ENCODE measurements around the gene ZNF296. TPM values are rescaled to one million over a fixed set of nuclear protein-coding genes. Genes with fewer than 3 reads are reported as not detected.

The ZNF296 gene
- total RNA-seq, 1 donor from 2014 or later = under 0.01 TPM

DNA sequence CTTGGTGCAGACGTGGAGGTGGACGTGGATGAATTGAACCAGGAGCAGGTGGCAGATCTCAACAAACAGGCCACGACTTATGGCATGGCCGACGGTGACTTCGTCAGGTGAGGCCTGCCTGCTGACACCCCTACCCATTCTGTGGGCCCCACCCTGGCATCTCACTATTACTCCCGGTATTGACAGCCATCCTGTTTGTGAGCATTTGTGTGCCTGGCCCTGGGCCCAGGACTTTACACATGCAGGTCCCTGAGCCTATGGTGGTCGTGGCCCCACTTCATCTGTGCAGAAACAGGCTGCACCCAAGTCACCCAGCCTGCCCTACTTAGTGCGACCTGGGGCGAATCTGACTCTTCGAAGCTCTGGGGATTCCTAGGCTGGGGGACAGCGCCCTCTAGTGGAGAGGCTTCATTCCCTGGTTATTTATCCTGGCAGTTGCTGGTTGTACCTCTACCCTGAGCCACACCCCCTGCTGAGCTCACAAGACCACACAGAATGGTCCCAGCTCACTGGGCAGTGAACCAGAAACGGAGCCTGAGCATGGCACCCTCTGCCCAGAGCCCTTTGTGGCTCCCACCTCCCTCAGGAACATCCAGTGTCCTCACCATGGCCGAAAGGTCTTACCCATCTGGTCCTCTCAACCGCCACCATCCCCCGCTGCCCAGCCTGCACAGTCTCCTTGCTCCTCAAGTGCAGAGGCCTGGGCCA, 16.9 kb downstream of the ZNF296 start:
- peak; percentile 79 to 88 for DNase-seq (ENCODE audit: low read depth in 2 of 2)

DNA sequence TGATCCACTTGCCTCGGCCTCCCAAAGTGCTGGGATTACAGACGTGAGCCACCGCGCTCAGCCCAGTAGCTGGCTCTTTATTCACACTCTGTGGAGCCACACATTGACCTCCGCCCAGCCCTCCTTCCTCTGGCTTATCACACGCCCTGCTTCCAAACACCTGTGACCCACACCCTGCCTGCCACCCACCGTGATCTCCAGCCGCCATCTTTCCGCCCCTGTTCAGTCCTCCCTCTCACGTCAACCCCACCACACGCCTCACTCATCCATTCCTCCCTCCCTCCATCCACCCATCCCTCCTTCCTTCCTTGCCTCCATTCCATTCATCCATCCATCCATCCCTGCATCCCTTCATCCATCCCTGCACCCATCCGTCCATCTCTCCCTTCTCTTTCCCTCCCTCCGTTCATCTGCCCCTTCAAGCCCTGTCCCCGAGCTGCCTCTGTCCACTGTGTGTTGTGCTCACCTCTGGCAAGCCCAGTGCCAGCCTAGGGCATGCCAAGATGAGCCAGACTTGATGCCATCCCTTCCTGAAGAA, 17.6 kb downstream of the ZNF296 start:
- no peak for DNase-seq (ENCODE audit: low read depth in 2 of 2)

DNA sequence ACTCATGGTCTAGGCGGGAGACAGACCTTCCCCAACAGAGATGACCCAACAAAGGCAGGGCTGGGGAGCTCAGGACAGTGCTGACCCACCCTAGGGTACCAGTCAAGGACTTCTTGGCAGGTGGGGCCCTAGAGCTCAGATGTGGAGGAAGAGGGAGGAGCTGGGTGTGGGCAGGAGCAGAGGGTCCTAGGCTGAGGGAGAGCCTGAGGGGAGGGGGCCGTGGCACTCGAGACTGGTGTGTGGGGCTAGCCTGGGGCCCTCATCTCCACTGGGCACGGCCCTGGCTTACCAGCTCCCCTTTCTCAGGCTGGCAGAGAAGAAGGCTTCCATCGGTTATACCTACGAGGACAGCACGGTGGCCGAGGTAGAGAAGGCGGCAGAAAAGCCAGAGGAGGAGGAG, 18.8 kb downstream of the ZNF296 start:
- no peak for DNase-seq (ENCODE audit: low read depth in 2 of 2)

DNA sequence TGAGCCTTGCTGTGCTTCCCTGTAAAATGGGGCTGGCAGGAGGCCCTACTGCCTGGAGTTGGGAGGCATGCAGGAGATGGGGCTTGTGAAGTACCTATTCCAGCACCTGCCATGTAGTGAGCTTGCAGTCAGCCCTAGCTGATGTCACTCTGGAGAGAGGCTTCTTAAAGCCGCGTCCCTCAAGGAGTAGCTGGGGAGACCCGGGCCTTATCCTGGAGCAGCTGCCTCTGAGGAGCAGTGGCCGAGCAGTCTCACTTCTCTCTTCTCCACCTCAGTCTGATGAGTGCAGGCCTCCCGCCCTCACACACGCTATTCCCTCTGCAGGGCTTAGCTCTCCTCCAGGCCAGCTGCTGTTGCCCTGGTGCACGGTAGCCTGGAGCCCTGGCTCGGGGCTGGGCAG, 19.4 kb downstream of the ZNF296 start:
- no peak for DNase-seq (ENCODE audit: low read depth in 2 of 2)

DNA sequence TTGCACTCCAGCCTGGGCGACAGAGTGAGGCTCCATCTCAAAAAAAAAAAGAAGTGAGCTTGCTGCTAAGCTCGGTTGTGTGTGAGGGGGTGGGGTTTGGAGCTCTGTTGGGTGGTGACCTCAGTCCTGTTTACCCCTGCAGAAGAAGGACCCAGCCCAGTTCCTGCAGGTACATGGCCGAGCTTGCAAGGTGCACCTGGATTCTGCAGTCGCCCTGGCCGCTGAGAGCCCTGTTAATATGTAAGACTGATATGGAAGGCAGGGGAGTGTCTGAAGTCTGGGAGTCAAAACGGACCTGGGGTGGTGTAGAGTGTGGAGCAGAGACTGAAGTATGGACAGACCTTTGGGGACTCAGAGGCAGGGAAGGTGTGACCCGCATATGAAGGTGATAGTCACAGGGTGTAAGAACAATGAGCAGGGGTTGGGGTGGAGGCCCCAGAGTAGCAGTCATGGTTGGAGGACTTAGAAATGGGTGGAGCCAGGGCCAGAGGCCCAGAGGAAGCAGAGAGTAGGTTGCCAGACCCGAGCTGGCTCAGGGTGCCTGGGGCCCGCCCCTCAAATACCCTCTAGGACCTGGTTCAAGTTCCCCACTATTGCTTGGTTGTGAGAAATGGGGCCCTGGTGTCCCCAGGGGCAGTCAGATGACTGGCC, 24.2 kb downstream of the ZNF296 start:
- no peak for DNase-seq (ENCODE audit: low read depth in 2 of 2)

DNA sequence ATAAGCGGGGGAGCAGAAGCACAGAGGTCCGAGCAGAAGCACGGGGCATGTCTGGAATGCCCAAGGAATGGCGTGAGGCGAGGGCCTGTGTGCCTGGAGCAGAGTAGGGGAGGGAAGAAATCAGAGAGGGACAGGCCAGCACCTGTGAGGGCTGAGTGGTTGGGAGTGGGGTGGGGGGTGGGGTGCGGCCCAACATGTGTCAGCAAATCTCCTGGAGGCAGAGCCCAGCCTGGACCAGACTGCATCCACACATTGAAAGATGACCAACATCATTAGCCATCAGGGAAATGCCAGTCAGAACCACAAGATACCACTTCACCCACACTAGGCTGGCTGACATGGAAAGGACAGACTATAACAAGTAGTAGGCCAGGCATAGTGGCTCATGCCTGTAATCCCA, 26.2 kb downstream of the ZNF296 start:
- DNase-seq (ENCODE audit: low read depth in 2 of 2) = no peak

DNA sequence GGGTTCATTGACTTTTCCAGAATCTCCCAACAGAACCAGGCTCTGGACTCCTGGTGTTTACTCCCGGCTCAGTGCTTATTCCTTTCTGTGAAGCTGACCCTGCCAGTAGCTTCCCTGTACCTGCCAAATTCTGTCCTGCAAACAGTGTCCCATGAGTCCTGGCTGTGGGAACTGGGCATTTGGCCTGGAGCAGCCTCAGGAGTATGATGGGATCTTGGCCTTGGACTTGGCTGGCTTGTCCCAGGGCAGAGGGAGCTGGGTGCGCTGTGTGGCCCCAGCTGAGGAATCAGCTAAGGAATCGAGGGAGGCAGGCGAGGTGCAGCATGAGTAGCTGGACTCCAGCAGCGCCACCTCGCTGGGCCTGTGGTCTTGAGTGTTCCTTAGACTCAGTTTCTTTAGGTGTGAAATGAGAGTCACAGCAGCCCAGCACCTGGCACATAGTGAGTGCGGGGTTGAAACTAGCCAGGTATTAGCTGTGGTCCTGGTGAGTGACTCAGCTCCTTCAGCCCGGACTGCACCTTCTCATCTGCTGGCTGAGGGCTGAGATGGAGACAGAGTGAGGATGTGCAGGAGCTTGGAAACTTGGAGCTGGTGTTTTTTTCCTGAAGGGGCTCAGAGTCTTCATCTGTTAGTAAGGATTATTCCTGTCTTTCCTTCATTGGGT, 27.1 kb downstream of the ZNF296 start:
- no peak for DNase-seq (ENCODE audit: low read depth in 2 of 2)

DNA sequence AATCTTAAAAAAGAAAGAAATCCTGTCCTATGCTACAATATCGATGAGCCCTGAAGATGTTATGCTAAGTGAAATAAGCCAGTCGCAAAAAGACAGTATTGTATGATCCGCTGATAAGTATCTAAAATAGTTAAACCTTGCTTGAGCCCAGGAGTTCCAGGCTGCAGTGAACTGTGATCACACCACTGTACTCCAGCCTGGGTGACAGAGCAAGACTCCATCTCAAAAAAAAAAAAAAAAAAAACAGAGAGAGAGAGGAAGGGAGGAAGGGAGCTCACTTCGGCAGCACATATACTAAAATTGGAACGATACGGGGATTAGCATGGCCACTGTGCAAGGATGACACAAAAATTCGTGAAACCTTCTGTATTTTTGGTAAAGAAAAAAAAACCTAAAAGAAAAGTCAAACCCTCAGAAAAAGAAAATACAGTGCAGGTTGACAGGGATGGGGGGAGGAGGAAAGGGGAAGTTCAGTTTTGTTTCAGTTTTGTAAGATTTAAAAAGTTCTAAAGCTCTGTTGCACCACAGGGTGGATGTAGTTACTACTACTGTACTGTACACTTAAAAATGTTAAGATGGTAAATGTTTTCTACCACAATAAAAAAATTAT, 29.0 kb downstream of the ZNF296 start:
- no peak for DNase-seq (ENCODE audit: low read depth in 2 of 2)

DNA sequence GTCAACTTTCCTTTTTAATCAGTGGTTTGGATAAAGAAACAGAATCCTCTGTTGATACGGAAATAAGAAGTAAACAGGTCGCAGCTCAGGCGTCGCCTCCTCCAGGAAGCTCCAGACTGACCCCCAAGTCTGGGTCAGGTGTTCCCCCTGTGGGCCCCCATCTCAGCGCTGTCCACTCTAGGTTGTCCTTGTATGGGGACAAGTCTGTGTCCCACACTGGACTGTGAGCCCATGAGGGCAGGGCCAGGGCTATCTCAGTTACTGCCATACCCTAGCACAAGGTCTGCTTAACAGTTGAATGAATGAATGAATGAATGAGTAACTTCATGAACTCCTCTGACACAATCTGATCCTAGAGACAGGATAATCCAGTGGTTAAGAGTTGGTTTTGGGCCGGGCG, 29.9 kb downstream of the ZNF296 start:
- no peak for DNase-seq (ENCODE audit: low read depth in 2 of 2)

DNA sequence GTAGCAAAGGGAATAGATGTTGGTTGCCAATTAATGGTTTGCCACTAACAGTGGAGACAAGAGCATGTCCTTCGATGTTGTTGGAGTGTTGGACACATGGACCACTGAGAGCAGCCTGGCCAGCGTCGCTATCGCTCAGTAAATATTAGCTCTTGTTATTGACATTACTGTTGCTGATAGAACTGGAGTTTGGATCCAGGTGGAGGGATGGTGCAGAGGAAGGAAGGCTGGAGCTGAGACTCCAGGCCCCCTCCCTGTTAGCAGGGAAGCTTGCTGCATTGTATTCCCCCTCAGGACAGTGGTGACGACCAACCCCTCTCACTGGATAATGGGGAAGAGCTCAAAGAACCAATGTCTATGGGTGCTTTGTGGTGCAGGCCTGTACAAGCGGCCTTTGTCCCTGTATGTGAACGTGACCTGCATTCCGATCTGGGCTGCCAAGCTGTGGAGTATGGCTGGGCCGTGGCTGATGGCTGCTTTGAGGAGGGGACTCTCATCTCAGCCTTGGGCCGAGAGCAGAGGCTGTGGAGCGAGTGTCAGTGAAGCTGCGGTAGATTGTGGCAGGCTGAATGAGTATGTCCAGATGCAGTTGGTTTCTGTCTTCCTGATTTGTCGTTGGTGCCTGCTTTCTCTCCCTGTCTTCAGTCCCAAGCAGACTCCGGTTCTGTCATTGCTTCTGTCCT, 30.5 kb downstream of the ZNF296 start:
- DNase-seq (ENCODE audit: low read depth in 2 of 2) = no peak

DNA sequence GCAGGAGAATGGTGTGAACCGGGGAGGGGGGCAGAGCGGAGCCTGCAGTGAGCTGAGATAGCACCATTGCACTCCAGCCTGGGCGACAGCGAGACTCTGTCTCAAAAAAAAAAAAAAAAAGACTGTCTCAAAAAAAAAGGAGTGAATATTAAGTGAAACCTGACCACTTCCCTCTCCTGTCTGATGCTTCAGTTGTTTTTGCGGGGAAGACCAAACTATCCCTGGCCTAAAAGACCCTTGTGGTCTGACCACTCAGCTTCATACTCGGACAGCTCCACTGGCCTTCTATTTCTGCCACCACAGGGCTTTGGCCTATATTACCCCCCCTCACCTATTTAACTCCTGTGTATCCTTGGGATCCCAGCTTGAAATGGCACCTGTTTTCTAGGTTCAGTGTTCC, 35.2 kb downstream of the ZNF296 start:
- no peak for DNase-seq (ENCODE audit: low read depth in 2 of 2)

DNA sequence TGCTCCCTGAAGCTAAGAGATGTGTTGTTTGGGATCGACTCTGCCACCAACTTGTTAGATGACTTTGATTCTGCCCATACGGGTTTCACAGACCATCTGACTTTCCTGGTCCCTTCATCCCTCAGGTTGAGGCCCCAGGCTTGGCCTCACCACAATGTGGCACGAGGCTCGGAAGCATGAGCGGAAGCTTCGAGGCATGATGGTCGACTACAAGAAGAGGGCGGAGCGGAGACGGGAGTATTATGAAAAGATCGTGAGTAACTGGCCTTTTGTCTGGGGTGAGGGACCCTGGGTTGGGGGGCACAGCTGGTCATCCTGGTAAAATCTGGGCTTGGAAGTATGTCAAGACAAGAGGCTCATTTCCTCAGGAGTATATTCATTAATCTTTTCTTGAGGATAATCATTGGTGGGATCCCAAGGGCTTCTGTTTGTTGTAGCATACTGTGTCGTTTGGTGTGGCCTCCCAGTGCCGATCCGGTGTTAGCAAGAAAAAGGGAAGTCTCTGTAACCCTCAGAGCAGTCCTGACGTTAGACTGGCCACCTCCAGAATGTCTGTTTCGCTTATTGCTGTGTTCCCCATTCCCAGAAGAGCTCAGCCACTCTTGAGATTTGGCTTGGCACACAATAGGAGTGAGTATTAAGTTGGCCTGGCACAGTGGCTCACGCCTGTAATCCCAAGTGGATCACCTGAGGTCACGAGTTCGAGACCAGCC, 36.1 kb downstream of the ZNF296 start:
- DNase-seq (ENCODE audit: low read depth in 2 of 2) = no peak

DNA sequence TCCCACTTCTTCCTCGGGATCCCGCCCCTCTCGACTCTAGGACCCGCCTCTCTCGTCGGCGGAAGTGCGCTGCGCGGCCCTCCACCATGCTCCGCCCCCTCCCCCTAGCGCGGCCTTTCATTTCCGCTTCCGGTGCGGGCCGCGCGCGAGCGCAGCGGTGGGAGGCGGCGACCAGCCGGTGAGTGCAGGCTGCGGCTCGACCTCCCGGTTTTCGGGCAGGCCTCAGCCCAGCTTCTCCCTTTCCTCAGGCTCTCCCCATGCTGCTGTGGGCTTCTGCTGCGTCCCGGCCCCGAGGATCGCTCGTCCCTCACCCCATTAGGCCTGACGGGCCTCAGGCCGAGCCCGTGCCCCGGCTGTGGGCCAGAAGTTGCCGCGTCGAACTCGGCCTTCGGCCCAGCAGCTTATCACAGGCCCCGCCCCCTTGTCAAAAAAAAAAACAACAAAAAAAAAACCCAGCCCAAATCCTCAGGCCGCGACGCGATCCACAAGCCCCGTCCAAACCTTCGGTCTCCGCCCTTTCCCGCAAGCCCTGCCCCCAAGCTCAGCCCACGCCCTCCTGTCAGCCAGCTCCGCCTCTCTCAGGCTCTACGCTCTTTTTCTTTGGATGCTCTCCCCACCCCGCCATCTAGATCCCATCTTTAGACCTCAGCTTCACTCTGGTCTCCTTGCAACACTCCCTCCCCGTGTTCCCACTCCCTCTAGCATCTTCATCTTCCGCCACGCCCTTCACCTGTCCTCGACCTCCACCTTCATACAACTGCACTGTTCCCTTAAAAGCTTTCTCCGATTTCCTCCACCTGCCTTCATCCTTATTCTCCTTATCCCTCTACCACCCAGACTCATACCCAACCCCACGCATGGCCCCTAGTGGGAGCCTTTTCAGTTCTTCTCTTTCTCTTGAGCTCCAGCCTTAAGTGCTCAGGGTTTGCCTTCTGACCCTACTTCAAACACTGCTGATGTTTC, 37.1 kb downstream of the ZNF296 start, which contains the start of gene CLASRP:
Gene CLASRP (plus strand): TSS at position 115 of the 963 bp plus-strand sequence. CDS start 1,168 bp downstream, outside the sequence.
- peak; percentile 90 to 94 for DNase-seq (ENCODE audit: low read depth in 2 of 2)

DNA sequence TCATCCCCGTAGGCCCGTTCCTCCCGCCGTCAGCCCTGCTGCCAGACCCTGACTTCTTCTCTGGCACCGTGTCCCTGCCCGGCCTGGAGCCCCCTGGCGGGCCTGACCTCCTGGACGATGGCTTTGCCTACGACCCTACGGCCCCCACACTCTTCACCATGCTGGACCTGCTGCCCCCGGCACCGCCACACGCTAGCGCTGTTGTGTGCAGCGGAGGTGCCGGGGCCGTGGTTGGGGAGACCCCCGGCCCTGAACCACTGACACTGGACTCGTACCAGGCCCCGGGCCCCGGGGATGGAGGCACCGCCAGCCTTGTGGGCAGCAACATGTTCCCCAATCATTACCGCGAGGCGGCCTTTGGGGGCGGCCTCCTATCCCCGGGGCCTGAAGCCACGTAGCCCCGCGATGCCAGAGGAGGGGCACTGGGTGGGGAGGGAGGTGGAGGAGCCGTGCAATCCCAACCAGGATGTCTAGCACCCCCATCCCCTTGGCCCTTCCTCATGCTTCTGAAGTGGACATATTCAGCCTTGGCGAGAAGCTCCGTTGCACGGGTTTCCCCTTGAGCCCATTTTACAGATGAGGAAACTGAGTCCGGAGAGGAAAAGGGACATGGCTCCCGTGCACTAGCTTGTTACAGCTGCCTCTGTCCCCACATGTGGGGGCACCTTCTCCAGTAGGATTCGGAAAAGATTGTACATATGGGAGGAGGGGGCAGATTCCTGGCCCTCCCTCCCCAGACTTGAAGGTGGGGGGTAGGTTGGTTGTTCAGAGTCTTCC, 38.7 kb downstream of the ZNF296 start:
- no peak for DNase-seq (ENCODE audit: low read depth in 2 of 2)

DNA sequence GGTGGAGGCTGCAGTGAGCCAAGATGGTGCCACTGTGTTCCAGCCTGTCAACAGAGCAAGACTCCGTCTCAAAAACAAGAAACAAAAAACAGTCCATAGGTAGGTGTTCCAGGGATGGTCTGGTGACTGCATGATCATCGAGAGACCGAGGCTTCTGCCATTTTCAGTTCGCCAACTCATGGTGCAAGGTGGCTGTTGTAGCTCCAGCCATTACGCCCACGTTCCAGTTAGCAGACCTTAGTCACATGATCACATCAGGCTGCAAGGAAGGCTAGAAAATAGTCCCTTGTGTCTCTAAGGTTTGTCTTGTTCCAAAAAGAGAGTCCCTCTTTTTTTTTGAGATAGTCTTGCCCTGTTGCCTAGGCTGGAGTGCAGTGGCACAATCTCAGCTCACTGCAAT, 40.5 kb downstream of the ZNF296 start:
- DNase-seq (ENCODE audit: low read depth in 2 of 2) = no peak

DNA sequence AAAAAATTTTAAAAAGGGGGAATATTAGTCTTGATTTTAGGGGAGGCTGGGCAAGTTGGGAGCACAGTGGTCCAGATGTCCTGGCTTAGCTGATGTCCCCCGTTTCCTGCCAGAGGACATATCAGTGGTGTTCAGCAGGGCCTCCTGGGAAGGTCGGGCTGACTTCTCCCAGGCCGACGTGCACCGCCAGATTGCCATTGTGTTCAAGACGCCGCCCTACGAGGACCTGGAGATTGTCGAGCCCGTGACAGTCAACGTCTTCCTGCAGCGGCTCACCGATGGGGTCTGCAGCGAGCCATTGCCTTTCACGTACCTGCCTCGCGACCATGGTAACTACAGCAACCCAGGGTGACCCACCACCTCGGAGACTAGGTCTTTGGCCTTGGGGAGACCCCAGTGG, 43.9 kb downstream of the ZNF296 start:
- DNase-seq (ENCODE audit: low read depth in 2 of 2) = no peak

DNA sequence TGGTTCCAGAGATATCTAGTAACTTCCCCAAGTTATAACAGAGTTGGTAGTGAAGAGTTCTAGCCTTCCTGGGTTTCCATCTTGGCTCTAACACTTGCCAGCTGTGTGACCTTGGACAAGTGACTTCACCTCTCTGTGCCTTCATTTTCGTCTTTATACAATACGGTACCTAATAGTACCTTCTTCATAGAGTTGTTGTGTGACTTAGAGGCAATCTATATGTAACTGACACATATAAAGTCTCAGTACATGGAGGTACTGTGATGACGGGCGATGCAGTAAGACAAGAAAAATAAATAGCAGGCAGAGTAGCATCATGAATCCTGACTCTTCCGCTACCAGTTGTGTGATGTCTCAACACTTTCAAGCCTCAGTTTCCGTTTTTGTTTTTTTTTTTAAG, 45.5 kb downstream of the ZNF296 start:
- DNase-seq (ENCODE audit: low read depth in 2 of 2) = no peak

DNA sequence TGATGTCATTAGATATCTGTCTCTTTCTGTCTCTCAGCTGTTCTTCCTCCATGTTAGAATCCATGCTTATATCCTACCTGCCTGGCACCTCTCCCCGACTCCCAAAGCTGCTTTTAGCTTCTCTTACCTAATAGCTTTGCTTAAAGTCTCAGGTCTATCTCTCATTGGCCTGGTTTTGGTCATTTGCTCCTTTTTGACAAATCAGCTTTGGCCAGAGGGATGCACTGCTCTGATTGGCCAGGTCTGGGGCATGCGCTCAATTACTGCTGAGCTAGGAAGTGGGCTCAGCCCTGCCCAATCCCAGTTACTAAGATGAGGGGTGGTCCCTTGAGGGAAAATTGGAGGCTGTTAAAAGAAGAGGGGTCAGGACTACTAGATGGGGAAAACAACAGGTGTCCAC, 48.9 kb downstream of the ZNF296 start:
- DNase-seq (ENCODE audit: low read depth in 2 of 2) = no peak

DNA sequence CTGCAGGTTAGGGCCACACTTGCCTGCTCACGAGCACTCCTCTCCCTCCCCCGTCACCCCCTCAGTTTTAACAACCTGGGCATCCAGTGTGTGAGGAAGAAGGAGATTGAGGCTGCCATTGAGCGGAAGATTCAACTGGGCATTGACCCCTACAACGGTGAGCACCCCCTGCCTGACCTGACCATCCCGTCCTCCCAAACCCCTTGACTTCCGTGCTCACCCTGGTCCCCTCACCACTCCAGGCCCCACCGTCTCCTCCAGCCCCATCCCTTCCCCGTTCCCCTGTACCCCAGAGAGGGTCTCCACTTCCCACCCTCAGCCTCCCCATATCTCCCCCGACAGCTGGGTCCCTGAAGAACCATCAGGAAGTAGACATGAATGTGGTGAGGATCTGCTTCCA, 51.0 kb downstream of the ZNF296 start:
- no peak for DNase-seq (ENCODE audit: low read depth in 2 of 2)
